DOHH2 (cell line): ENCODE measurements around the gene TFCP2L1.

Experiments
- H3F3A ChIP-seq: fragments of 200-600 bp; sonication (generic), shearing (Covaris generic); 2 replicates; pipeline ENCODE4 v1.6.0; 2016; ENCODE audit warnings: antibody characterized with exemption, mild to moderate bottlenecking; ENCODE audit not compliant: control insufficient read depth, insufficient read depth
- H3K27ac ChIP-seq: fragments of 200-600 bp; sonication (generic); 2 replicates; pipeline ENCODE4 v1.5.1; 2014; ENCODE audit warnings: low read depth, mild to moderate bottlenecking, low read length, moderate library complexity
- H3K27me3 ChIP-seq: fragments of 200-600 bp; sonication (generic); 2 replicates; pipeline ENCODE4 v1.6.1; 2014; ENCODE audit warnings: mild to moderate bottlenecking, low read length, mixed read lengths; ENCODE audit not compliant: control insufficient read depth
- H3K36me3 ChIP-seq: fragments of 200-600 bp; sonication (generic); 2 replicates; pipeline ENCODE4 v1.6.1; 2014; ENCODE audit warnings: mild to moderate bottlenecking, low read length, moderate library complexity, mixed read lengths; ENCODE audit not compliant: control insufficient read depth
- H3K4me1 ChIP-seq: fragments of 200-600 bp; sonication (generic); 2 replicates; pipeline ENCODE4 v1.6.1; 2014; ENCODE audit warnings: mild to moderate bottlenecking, low read length, mixed read lengths; ENCODE audit not compliant: control insufficient read depth
- H3K4me2 ChIP-seq: fragments of 200-600 bp; sonication (generic); 2 replicates; pipeline ENCODE4 v1.6.0; 2014; ENCODE audit warnings: mild to moderate bottlenecking, low read length, moderate library complexity
- H3K4me3 ChIP-seq: fragments of 200-600 bp; sonication (generic); 2 replicates; pipeline ENCODE4 v1.5.1; 2014; ENCODE audit warnings: mild to moderate bottlenecking, low read length, mixed read lengths
- H3K79me2 ChIP-seq: fragments of 200-600 bp; sonication (generic); 2 replicates; pipeline ENCODE4 v1.6.1; 2014; ENCODE audit warnings: mild to moderate bottlenecking, low read length, mixed read lengths; ENCODE audit not compliant: control insufficient read depth
- H3K9me2 ChIP-seq: fragments of 200-600 bp; sonication (generic); replicated peaks from 2 replicates; pipeline ENCODE4 v1.6.1; 2014; ENCODE audit warnings: mild to moderate bottlenecking, low read length, mixed read lengths; ENCODE audit not compliant: control insufficient read depth
- H3K9me3 ChIP-seq: fragments of 200-600 bp; sonication (generic); 2 replicates; pipeline ENCODE4 v1.6.1; 2014; ENCODE audit warnings: antibody characterized with exemption, low read length, mixed read lengths; ENCODE audit not compliant: control insufficient read depth, insufficient read depth
- H4K20me1 ChIP-seq: fragments of 200-600 bp; sonication (generic); 2 replicates; pipeline ENCODE4 v1.6.0; 2014; ENCODE audit warnings: low read depth, mild to moderate bottlenecking, antibody characterized with exemption, low read length, moderate library complexity; ENCODE audit not compliant: control insufficient read depth, insufficient read depth
- CTCF ChIP-seq: fragments of 200-600 bp; sonication (generic); IDR thresholded peaks from one replicate; pipeline ENCODE4 v1.5.1; 2014; ENCODE audit warnings: antibody characterized with exemption, mild to moderate bottlenecking, low read depth, low read length; ENCODE audit not compliant: poor library complexity, severe bottlenecking
- EZH2phosphoT487 ChIP-seq: fragments of 200-600 bp; sonication (generic); IDR thresholded peaks from 2 replicates; pipeline ENCODE4 v1.6.1; 2017; ENCODE audit warnings: borderline replicate concordance, mild to moderate bottlenecking, antibody characterized with exemption, low read length, moderate library complexity, mixed read lengths

TFCP2L1 gene

GRCh38 chr2:121171625-121172119 is 113.3 kb downstream of the TFCP2L1 start:
- Histone ChIP-seq H3F3A (no peaks in the 10 kb centered on the region), H3K9me3 (no peaks in the 10 kb centered on the region), H3K4me1 (no peaks in the 10 kb centered on the region)

GRCh38 chr2:121170577-121170976 is 114.4 kb downstream of the TFCP2L1 start:
- TF ChIP-seq EZH2phosphoT487 = no peak
- no peak for TF ChIP-seq CTCF
- no peak overlapping the region for H3K27ac ChIP-seq
- no peaks in the 10 kb centered on the region for H4K20me1 ChIP-seq
- no peaks in the 10 kb centered on the region for H3K79me2 ChIP-seq
- no peaks in the 10 kb centered on the region for H3K27me3 ChIP-seq
- no peaks in the 10 kb centered on the region for H3F3A ChIP-seq
- H3K4me2 ChIP-seq = no peak overlapping the region
- H3K4me1 ChIP-seq = no peaks in the 10 kb centered on the region
- H3K36me3 ChIP-seq = no peaks in the 10 kb centered on the region
- no peaks in the 10 kb centered on the region for H3K9me2 ChIP-seq
- H3K4me3 ChIP-seq = no peak overlapping the region
- H3K9me3 ChIP-seq = no peaks in the 10 kb centered on the region

More at GRCh38 chr2:121171625-121172119, 113.3 kb downstream of the TFCP2L1 start:
- Histone ChIP-seq H4K20me1 (no peaks in the 10 kb centered on the region), H3K36me3 (no peaks in the 10 kb centered on the region), H3K9me2 (no peaks in the 10 kb centered on the region), H3K4me2 (no peak overlapping the region), H3K79me2 (no peaks in the 10 kb centered on the region), H3K27me3 (no peaks in the 10 kb centered on the region), H3K27ac (no peak overlapping the region), H3K4me3 (no peak overlapping the region)
- TF ChIP-seq CTCF (no peak), EZH2phosphoT487 (no peak)

- H3K36me3 ChIP-seq = no peaks in the 10 kb centered on the region
- no peaks in the 10 kb centered on the region for H3K9me2 ChIP-seq
- H3K4me3 ChIP-seq = no peak overlapping the region
- H3K27me3 ChIP-seq = no peaks in the 10 kb centered on the region
- H4K20me1 ChIP-seq = no peaks in the 10 kb centered on the region
- no peaks in the 10 kb centered on the region for H3K79me2 ChIP-seq
- H3K4me1 ChIP-seq = no peaks in the 10 kb centered on the region
- no peak overlapping the region for H3K27ac ChIP-seq
- H3F3A ChIP-seq = no peaks in the 10 kb centered on the region
- no peaks in the 10 kb centered on the region for H3K9me3 ChIP-seq
- H3K4me2 ChIP-seq = no peak overlapping the region
- TF ChIP-seq EZH2phosphoT487 (no peak), CTCF (no peak)
Measured at GRCh38 chr2:121167411-121167810, 117.6 kb downstream of the TFCP2L1 start.
